KMS-11 (cell line): Measurements from ENCODE around the gene ITIH6.
"Not testable (repeated sequence)": the region's sequence is repeated elsewhere in the genome, so short reads cannot be mapped to it uniquely, and the experiment has no call there.

Source experiments
- H2AFZ ChIP-seq: fragments of 200-600 bp; sonication (generic); 2 replicates; pipeline ENCODE4 v1.6.1; 2016; ENCODE audit warnings: antibody characterized with exemption, mixed run types, low read depth
- H3K27ac ChIP-seq: fragments of 200-600 bp; sonication (generic); 2 replicates; pipeline ENCODE4 v1.6.1; 2016; ENCODE audit warnings: mild to moderate bottlenecking, mixed run types
- H3K27me3 ChIP-seq: fragments of 200-600 bp; sonication (generic); 2 replicates; pipeline ENCODE4 v1.6.1; 2017; ENCODE audit warnings: mild to moderate bottlenecking, low read depth, mixed run types, moderate library complexity; ENCODE audit not compliant: insufficient read depth
- H3K36me3 ChIP-seq: fragments of 200-600 bp; sonication (generic); 2 replicates; pipeline ENCODE4 v1.6.1; 2017; ENCODE audit warnings: mild to moderate bottlenecking, mixed run types; ENCODE audit not compliant: insufficient read depth
- H3K4me1 ChIP-seq: fragments of 200-600 bp; sonication (generic); 2 replicates; pipeline ENCODE4 v1.6.1; 2016; ENCODE audit warnings: mild to moderate bottlenecking, low read depth, mixed run types; ENCODE audit not compliant: poor library complexity, severe bottlenecking
- H3K4me2 ChIP-seq: fragments of 200-600 bp; sonication (generic); 2 replicates; pipeline ENCODE4 v1.7.0; 2016; ENCODE audit warnings: mild to moderate bottlenecking, mixed run types
- H3K4me3 ChIP-seq: fragments of 200-600 bp; sonication (generic); IDR thresholded peaks from 2 replicates; pipeline ENCODE4 v1.6.1; 2017; ENCODE audit warnings: low read depth, low read length, mixed read lengths; ENCODE audit not compliant: insufficient read depth
- H3K79me2 ChIP-seq: fragments of 200-600 bp; sonication (generic); 2 replicates; pipeline ENCODE4 v1.6.1; 2016; ENCODE audit warnings: low read depth, mixed run types; ENCODE audit not compliant: insufficient read depth
- H3K9ac ChIP-seq: fragments of 200-600 bp; sonication (generic); 2 replicates; pipeline ENCODE4 v1.6.1; 2016; ENCODE audit warnings: mild to moderate bottlenecking, mixed run types
- H4K20me1 ChIP-seq: fragments of 200-600 bp; sonication (generic); 2 replicates; pipeline ENCODE4 v1.6.1; 2016; ENCODE audit warnings: mild to moderate bottlenecking, mixed run types; ENCODE audit not compliant: insufficient read depth
- CTCF ChIP-seq: fragments of 200-600 bp; sonication (generic); conservative IDR thresholded peaks from 2 replicates; pipeline ENCODE4 v1.6.1; 2017; ENCODE audit warnings: low read depth, mild to moderate bottlenecking, antibody characterized with exemption, low read length, moderate library complexity, mixed read lengths

ITIH6 gene

DNA sequence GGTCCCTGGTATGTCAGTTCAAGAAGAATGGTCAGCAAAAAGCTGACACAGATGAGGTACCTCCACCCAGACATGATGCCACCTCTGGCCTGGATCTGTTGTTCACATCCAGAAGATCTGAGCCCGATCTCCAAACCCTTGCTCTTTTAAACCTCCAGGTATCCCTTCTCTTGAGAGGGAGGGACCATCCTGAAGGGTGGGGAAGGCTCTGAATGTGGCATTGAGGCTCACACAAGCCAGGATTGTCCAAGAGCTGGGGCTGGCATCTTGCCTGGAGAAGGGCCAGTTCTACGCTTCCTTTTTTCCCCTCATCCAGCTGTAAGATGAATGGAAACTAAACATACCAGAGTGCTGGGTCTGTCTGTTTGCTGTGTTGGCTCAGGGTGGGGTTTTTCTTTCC is at the start of gene ITIH6:
TSS of gene ITIH6 (minus strand) at position 119 of the 400 bp plus-strand sequence. CDS start at position 74, 45 bp downstream.
- Histone ChIP-seq H3K36me3 (no peaks in the 10 kb centered on the region), H3K79me2 (no peaks in the 10 kb centered on the region), H4K20me1 (no peaks in the 10 kb centered on the region), H3K4me2 (no peak within 1 kb of the TSS), H3K4me3 (no peak within 1 kb of the TSS), H3K9ac (no peak within 1 kb of the TSS), H3K4me1 (no peaks in the 10 kb centered on the region), H2AFZ (no peak within 1 kb of the TSS), H3K27ac (no peak within 1 kb of the TSS), H3K27me3 (no peaks in the 10 kb centered on the region)
- no peak for TF ChIP-seq CTCF

- H4K20me1 ChIP-seq, H2AFZ ChIP-seq, H3K4me2 ChIP-seq, H3K4me3 ChIP-seq, H3K9ac ChIP-seq, H3K27me3 ChIP-seq, H3K36me3 ChIP-seq, H3K4me1 ChIP-seq, H3K79me2 ChIP-seq, H3K27ac ChIP-seq: not testable (repeated sequence)
Observed at GRCh38 chrX:54847700-54848099, 49.6 kb upstream of the ITIH6 start.

DNA sequence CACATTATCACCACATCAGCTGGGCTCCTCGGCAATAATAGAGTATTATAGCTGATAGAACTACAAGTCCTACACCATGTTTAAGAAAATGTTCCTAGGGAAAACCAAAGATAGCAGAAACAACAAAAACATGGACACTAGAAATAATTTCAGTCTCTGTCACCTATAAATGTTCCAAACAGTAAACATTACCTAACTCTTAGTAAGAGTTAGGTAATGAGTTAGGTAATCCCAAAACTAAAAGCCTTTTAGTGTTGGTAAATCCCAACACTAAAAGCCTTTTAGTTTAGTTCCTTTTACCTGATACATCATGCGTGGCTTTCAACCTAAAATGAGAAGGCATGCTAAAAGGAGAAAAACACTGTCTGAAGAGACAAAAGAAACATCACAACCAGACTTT is 45.0 kb upstream of the ITIH6 start:
- Histone ChIP-seq H3K36me3 (no peaks in the 10 kb centered on the region), H4K20me1 (no peaks in the 10 kb centered on the region), H3K4me1 (no peaks in the 10 kb centered on the region), H3K79me2 (no peaks in the 10 kb centered on the region), H3K27me3 (no peaks in the 10 kb centered on the region), H3K27ac (no peak overlapping the region), H3K9ac (no peak overlapping the region), H3K4me2 (no peak overlapping the region), H3K4me3 (no peak overlapping the region), H2AFZ (no peak overlapping the region)
- TF ChIP-seq CTCF = no peak

DNA sequence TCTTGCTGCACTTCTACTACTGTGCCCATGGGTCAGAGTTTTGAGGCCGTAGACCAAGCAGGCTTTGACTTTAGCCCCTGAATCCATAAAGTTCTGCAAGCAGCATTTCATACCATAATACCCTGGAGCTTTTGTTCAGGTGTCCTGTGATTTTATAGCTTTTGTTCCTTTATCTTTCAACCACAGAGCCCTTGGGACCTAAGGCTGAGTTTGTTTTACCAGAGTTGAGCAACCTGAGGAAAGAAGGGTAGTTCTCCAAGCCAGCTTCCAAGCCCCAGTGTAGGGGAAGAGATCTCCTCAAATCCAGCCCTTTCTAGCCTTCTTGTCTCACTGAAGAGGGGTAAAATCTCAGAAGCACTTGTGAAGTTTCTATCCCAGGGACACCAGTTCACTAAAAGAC is 44.6 kb upstream of the ITIH6 start:
- no peak overlapping the region for H3K9ac ChIP-seq
- no peak for TF ChIP-seq CTCF
- no peaks in the 10 kb centered on the region for H3K79me2 ChIP-seq

GRCh38 chrX:54841184-54841874 is 43.3 kb upstream of the ITIH6 start:
- not testable (repeated sequence) for H2AFZ ChIP-seq, H3K27ac ChIP-seq, H3K4me2 ChIP-seq, H3K4me3 ChIP-seq, H3K4me1 ChIP-seq, H4K20me1 ChIP-seq, H3K36me3 ChIP-seq, H3K9ac ChIP-seq, H3K79me2 ChIP-seq, H3K27me3 ChIP-seq

More for the DNA sequence above, 44.6 kb upstream of the ITIH6 start:
- Histone ChIP-seq H3K27me3 (no peaks in the 10 kb centered on the region), H3K36me3 (no peaks in the 10 kb centered on the region), H4K20me1 (no peaks in the 10 kb centered on the region), H3K4me1 (no peaks in the 10 kb centered on the region), H3K27ac (no peak overlapping the region), H3K4me2 (no peak overlapping the region), H3K4me3 (no peak overlapping the region), H2AFZ (no peak overlapping the region)
